PC-9 (cell line): Measurements from ENCODE around the gene PIAS1. TPM values are rescaled to one million over a fixed set of nuclear protein-coding genes. Genes with fewer than 3 reads are reported as not detected.

Source experiments
- BruUV-seq: library from RNA; stranded (reverse); fragments of 400-500 nt; replicated peaks from 2 replicates; lab custom pipeline; 2021; lab: Mats Ljungman, UMichigan
- CTCF ChIA-PET: fragments of 300-600 bp; sonication (Branson Sonifier 250); formaldehyde crosslinking; loops from one replicate; lab custom pipeline; 2022; ENCODE audit warnings: antibody characterized with exemption; lab: Charles Lee
- POLR2A ChIA-PET: fragments of 300-600 bp; sonication (Branson Sonifier 250); formaldehyde crosslinking; loops from one replicate; lab custom pipeline; 2022; ENCODE audit warnings: antibody characterized with exemption; ENCODE audit not compliant: unreplicated experiment; lab: Charles Lee
- DNase-seq, 2 experiments: peaks; one replicate each; pipeline versions ENCODE4 v3.0.0 to v3.0.0-alpha.2; 2015 to 2022; ENCODE audit warnings: mixed read lengths in 1 of 2
- H2AFZ ChIP-seq: fragments of 200-600 bp; sonication (generic); 2 replicates; pipeline ENCODE4 v1.8.1; 2017; ENCODE audit warnings: antibody characterized with exemption
- H3F3A ChIP-seq: fragments of 200-600 bp; sonication (generic); 2 replicates; pipeline ENCODE4 v1.8.1; 2017; ENCODE audit warnings: antibody characterized with exemption, mild to moderate bottlenecking, low read depth; ENCODE audit not compliant: insufficient read depth
- H3K27ac ChIP-seq: fragments of 200-600 bp; sonication (generic); 2 replicates; pipeline ENCODE4 v1.6.1; 2016; ENCODE audit warnings: mixed run types
- H3K27me3 ChIP-seq: fragments of 200-600 bp; sonication (generic); 2 replicates; pipeline ENCODE4 v1.6.1; 2016; ENCODE audit warnings: low read depth, mixed run types; ENCODE audit not compliant: insufficient read depth
- H3K36me3 ChIP-seq: fragments of 200-600 bp; sonication (generic); 2 replicates; pipeline ENCODE4 v1.6.1; 2016; ENCODE audit warnings: low read depth, mixed run types
- H3K4me1 ChIP-seq: fragments of 200-600 bp; sonication (generic); replicated peaks from 2 replicates; pipeline ENCODE4 v1.6.1; 2016; ENCODE audit warnings: mixed run types; ENCODE audit not compliant: insufficient read depth
- H3K4me2 ChIP-seq: fragments of 200-600 bp; sonication (generic); 2 replicates; pipeline ENCODE4 v1.6.1; 2017; ENCODE audit warnings: mixed run types
- H3K4me3 ChIP-seq: fragments of 200-600 bp; sonication (generic); 2 replicates; pipeline ENCODE4 v1.6.1; 2016; ENCODE audit warnings: mixed run types
- H3K79me2 ChIP-seq: fragments of 200-600 bp; sonication (generic); 2 replicates; pipeline ENCODE4 v1.6.1; 2017; ENCODE audit warnings: low read depth, mixed run types
- H3K9me2 ChIP-seq: fragments of 200-600 bp; sonication (generic); 2 replicates; pipeline ENCODE4 v1.8.1; 2017; ENCODE audit warnings: mild to moderate bottlenecking; ENCODE audit not compliant: insufficient read depth
- H3K9me3 ChIP-seq: fragments of 200-600 bp; sonication (generic); 2 replicates; pipeline ENCODE4 v1.8.1; 2016; ENCODE audit warnings: low read depth; ENCODE audit not compliant: insufficient read depth
- H4K20me1 ChIP-seq: fragments of 200-600 bp; sonication (generic); 2 replicates; pipeline ENCODE4 v1.8.1; 2017; ENCODE audit not compliant: insufficient read depth
- CTCF ChIP-seq: fragments of 200-600 bp; sonication (generic); conservative IDR thresholded peaks from 2 replicates; pipeline ENCODE4 v1.6.1; 2017; ENCODE audit warnings: mixed run types, antibody characterized with exemption, mild to moderate bottlenecking, moderate library complexity
- EZH2 ChIP-seq: fragments of 200-600 bp; sonication (generic); IDR thresholded peaks from 2 replicates; pipeline ENCODE4 v1.8.0; 2017; ENCODE audit warnings: antibody characterized with exemption, low read depth
- intact Hi-C: fragments of 100-400 bp; cut with micrococcal nuclease; formaldehyde crosslinking; loops from one replicate; pipeline ENCODE4 v1.10.0; 2022; ENCODE audit not compliant: unreplicated experiment
- total RNA-seq: library from RNA; stranded (reverse); gene quantifications from 2 replicates; pipeline ENCODE4 v1.2.3, GENCODE V29; 2021

PIAS1 gene
- total RNA-seq, 1 experiment from 2014 or later: 42.5 TPM

- TF ChIP-seq CTCF (no peak), EZH2 (no peak)
- Histone ChIP-seq H3K9me3 (no peaks in the 10 kb centered on the region), H4K20me1 (peaks cover 4% of the 10 kb centered on the region), H3K4me3 (no peak overlapping the region), H3K79me2 (peaks cover 19% of the 10 kb centered on the region), H3K36me3 (no peaks in the 10 kb centered on the region), H3K27me3 (no peaks in the 10 kb centered on the region), H3K27ac (no peak overlapping the region), H3F3A (no peaks in the 10 kb centered on the region), H3K4me2 (no peak overlapping the region), H3K4me1 (peaks cover 12% of the 10 kb centered on the region; the same call in 1 of the 2 replicates), H2AFZ (no peak overlapping the region), H3K9me2 (no peaks in the 10 kb centered on the region)
- no peak for DNase-seq
- intact Hi-C loops: loop anchor here (10.0 kb wide), 1 partner anchor 186 kb away; no protein-coding TSS in a partner anchor
- CTCF ChIA-PET: no interaction called here
- BruUV-seq: no TSS peak
- POLR2A ChIA-PET: no interaction called here
Observed at GRCh38 chr15:68051109-68051508, 3.0 kb upstream of the PIAS1 start.

GRCh38 chr15:68051907-68052306, 2.2 kb upstream of the PIAS1 start:
- TF ChIP-seq EZH2: no peak
- TF ChIP-seq CTCF: no peak
- BruUV-seq: no TSS peak
- no peak overlapping the region for H2AFZ ChIP-seq
- H3K4me1 ChIP-seq: peaks cover 20% of the 10 kb centered on the region; the same call in 1 of the 2 replicates
- no peaks in the 10 kb centered on the region for H3F3A ChIP-seq
- no peak overlapping the region for H3K4me2 ChIP-seq
- H3K27ac ChIP-seq: no peak overlapping the region
- intact Hi-C loops: loop anchor here (10.0 kb wide), 1 partner anchor 187 kb away; no protein-coding TSS in a partner anchor
- H3K4me3 ChIP-seq: no peak overlapping the region
- ChIA-PET CTCF (no interaction called here), POLR2A (no interaction called here)
- H3K36me3 ChIP-seq: no peaks in the 10 kb centered on the region
- no peaks in the 10 kb centered on the region for H3K9me2 ChIP-seq
- H4K20me1 ChIP-seq: peaks cover 10% of the 10 kb centered on the region
- H3K79me2 ChIP-seq: peaks cover 27% of the 10 kb centered on the region
- DNase-seq: no peak
- H3K27me3 ChIP-seq: no peaks in the 10 kb centered on the region
- H3K9me3 ChIP-seq: no peaks in the 10 kb centered on the region

GRCh38 chr15:68052431-68052830, 1.7 kb upstream of the PIAS1 start:
- Histone ChIP-seq H2AFZ (no peak overlapping the region), H3K4me2 (no peak overlapping the region), H3K27ac (no peak overlapping the region), H3F3A (no peaks in the 10 kb centered on the region), H3K9me2 (no peaks in the 10 kb centered on the region), H3K4me1 (peaks cover 23% of the 10 kb centered on the region; the same call in 1 of the 2 replicates), H3K27me3 (no peaks in the 10 kb centered on the region), H3K36me3 (no peaks in the 10 kb centered on the region), H4K20me1 (peaks cover 12% of the 10 kb centered on the region), H3K9me3 (no peaks in the 10 kb centered on the region), H3K4me3 (no peak overlapping the region), H3K79me2 (peaks cover 33% of the 10 kb centered on the region)
- ChIA-PET CTCF (no interaction called here), POLR2A (no interaction called here)
- no peak for DNase-seq
- TF ChIP-seq EZH2 (no peak), CTCF (no peak)
- intact Hi-C loops: loop anchor here (10.0 kb wide), 1 partner anchor 188 kb away; no protein-coding TSS in a partner anchor
- BruUV-seq: no TSS peak
